Right lobe of liver (tissue), 6 donors: ENCODE measurements around the gene PEX5. TPM values are rescaled to one million over a fixed set of nuclear protein-coding genes. Genes with fewer than 3 reads are reported as not detected.

Experiments
- ATAC-seq, 4 donors: fragments of 200-7000 bp; cut with Tn5 transposase; one replicate each; pipeline ENCODE4 v1.9.1; 2020; ENCODE audit warnings: mild to moderate bottlenecking in 4 of 4, moderate library complexity in 4 of 4
- DNase-seq, 3 donors: peaks; one replicate each; pipeline ENCODE4 v3.0.0-alpha.2; 2020
- H3K27ac ChIP-seq, 3 donors: fragments of 200-600 bp; one replicate each; pipeline ENCODE4 v1.8.0; 2022
- H3K27me3 ChIP-seq, 2 donors: fragments of 200-600 bp; one replicate each; pipeline ENCODE4 v1.8.0; 2022
- H3K36me3 ChIP-seq, 4 donors: fragments of 200-600 bp; sonication (generic) in 1 of 4; one replicate each; pipeline versions ENCODE4 v1.5.1 to v1.8.0; 2017 to 2022; ENCODE audit warnings: control low read depth in 1 of 4
- H3K4me1 ChIP-seq, 4 donors: fragments of 200-600 bp; sonication (generic) in 1 of 4; one replicate each; pipeline versions ENCODE4 v1.5.1 to v1.8.0; 2017 to 2022; ENCODE audit warnings: control low read depth in 1 of 4
- H3K4me3 ChIP-seq, 3 donors: fragments of 200-600 bp; one replicate each; pipeline ENCODE4 v1.8.0; 2022
- H3K9me3 ChIP-seq, 4 donors: fragments of 200-600 bp; sonication (generic) in 1 of 4; one replicate each; pipeline versions ENCODE4 v1.5.1 to v1.8.0; 2017 to 2022; ENCODE audit warnings: control low read depth in 1 of 4
- POLR2A ChIP-seq: fragments of 450-650 bp; IDR thresholded peaks from one replicate; pipeline ENCODE4 v1.6.1; 2017; ENCODE audit warnings: antibody characterized with exemption, mild to moderate bottlenecking
- whole genome bisulfite sequencing: methylation state at CpG from one replicate; pipeline ENCODE4 v1.1.6; 2018; ENCODE audit warnings: low coverage, low lambda C conversion rate; ENCODE audit not compliant: insufficient coverage; ENCODE audit errors: missing lambda C conversion rate; 5-methylcytosine and 5-hydroxymethylcytosine counted together
- intact Hi-C, 2 donors: fragments of 100-400 bp; cut with DNase I; formaldehyde crosslinking; loops; one replicate each; pipeline versions ENCODE4 v1.11.2 to v1.14.1; 2022
- long read RNA-seq: library from polyadenylated mRNA; unstranded; transcript quantifications from one replicate; pipeline ENCODE4 v2.0.0, GENCODE V29; 2019
- total RNA-seq, 6 experiments: library from RNA; depleted of rRNA in 2 of 6; stranded (reverse); fragments of >200 nt in 2 of 6; fragmentation: NEBNext Ultra II Directional in 3 of 6; extraction: Animal tissue kit (Norgen Biotek cat#: 25700) in 3 of 6; gene quantifications; one replicate each; pipeline versions ENCODE4 v1.1.0 to v1.2.4, GENCODE V29; 2016 to 2023
- TF ChIP-seq, protein P1 (sequence below), 4 donors: fragments of 200-600 bp in 3 of 4; fragments of 450-650 bp in 1 of 4; IDR thresholded peaks; one replicate each; pipeline versions ENCODE4 v1.5.1 to v1.8.0; 2016 to 2022; ENCODE audit warnings: antibody characterized with exemption in 4 of 4, mild to moderate bottlenecking in 2 of 4
- donor health status: DM: no; HTN: yes; CAD: no.
- donor health status: DM: no; HTN: no; CAD: no.
- donor health status: DM: no; HTN: no; CAD: no.
- donor health status: DM: no; HTN: yes; CAD: no.
- donor health status: DM: no; HTN: yes; CAD: no.

Gene PEX5
- total RNA-seq: 10 to 100 TPM; 28.7 to 43.9 (median 36.2) TPM
- long read RNA-seq, partial matches to known transcripts: 0 of 1 reads
- long read RNA-seq, other reads (novel, unspliced or antisense): 1 of 1 reads

DNA sequence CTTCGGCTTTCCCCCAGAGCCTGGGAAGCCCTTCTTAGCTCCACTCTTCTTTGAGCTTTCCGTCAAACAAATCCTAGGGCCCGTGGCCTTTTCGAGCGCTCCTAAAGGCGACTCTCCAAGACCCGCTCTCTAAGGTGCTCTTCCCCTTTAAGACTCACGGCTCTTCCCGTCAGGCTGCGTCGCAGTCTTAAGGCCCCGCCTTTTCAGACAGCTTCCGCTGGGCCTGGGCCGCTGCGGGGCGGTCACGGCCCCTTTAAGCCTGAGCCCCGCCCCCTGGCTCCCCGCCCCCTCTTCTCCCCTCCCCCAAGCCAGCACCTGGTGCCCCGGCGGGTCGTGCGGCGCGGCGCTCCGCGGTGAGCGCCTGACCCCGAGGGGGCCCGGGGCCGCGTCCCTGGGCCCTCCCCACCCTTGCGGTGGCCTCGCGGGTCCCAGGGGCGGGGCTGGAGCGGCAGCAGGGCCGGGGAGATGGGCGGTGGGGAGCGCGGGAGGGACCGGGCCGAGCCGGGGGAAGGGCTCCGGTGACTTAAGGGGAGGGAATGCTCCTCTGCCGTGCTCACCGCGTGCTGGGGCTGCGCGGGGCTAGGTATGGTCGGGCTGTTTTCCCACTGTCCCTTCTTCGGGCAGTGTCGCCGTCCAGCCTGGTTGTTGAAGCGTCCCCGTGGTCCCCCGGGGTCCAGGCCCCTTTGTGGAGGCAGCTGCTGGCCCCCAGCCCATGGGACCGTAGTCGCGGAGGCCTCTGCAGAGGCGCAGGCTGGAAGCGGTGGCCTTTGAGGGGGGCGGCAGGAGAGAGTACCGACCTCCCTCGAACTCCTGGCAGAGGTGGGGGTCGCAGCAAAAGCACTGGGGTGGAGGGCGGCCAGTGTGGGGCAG lies at the start of gene PEX5:
TSS of gene PEX5 (plus strand) at position 289 of the 870 bp plus-strand sequence. CDS start 692 bp downstream, outside the sequence.
- WGBS: under 1% methylated on average over 28 of the region's 68 CpGs
- Histone ChIP-seq H3K4me3 (peak within 1 kb of the TSS; percentile 88 to 94 (median 91)), H3K9me3 (no peaks in the 10 kb centered on the region), H3K27me3 (no peaks in the 10 kb centered on the region), H3K27ac (peak within 1 kb of the TSS; percentile 63 to 93 (median 90)), H3K4me1 (peaks cover 0 to 19% (median 3%) of the 10 kb centered on the region in 4 donors), H3K36me3 (peaks cover 0 to 3% (median 0%) of the 10 kb centered on the region in 4 donors)
- TF ChIP-seq POLR2A: no peak
- TF ChIP-seq, protein P1, sequence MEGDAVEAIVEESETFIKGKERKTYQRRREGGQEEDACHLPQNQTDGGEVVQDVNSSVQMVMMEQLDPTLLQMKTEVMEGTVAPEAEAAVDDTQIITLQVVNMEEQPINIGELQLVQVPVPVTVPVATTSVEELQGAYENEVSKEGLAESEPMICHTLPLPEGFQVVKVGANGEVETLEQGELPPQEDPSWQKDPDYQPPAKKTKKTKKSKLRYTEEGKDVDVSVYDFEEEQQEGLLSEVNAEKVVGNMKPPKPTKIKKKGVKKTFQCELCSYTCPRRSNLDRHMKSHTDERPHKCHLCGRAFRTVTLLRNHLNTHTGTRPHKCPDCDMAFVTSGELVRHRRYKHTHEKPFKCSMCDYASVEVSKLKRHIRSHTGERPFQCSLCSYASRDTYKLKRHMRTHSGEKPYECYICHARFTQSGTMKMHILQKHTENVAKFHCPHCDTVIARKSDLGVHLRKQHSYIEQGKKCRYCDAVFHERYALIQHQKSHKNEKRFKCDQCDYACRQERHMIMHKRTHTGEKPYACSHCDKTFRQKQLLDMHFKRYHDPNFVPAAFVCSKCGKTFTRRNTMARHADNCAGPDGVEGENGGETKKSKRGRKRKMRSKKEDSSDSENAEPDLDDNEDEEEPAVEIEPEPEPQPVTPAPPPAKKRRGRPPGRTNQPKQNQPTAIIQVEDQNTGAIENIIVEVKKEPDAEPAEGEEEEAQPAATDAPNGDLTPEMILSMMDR (IDR thresholded peaks at IDR 0.05): no peak
- DNase-seq: peak; percentile 91 to 94 (median 92)
- intact Hi-C loops: no loop called here
- peak; percentile 91 to 96 (median 94) for ATAC-seq

DNA sequence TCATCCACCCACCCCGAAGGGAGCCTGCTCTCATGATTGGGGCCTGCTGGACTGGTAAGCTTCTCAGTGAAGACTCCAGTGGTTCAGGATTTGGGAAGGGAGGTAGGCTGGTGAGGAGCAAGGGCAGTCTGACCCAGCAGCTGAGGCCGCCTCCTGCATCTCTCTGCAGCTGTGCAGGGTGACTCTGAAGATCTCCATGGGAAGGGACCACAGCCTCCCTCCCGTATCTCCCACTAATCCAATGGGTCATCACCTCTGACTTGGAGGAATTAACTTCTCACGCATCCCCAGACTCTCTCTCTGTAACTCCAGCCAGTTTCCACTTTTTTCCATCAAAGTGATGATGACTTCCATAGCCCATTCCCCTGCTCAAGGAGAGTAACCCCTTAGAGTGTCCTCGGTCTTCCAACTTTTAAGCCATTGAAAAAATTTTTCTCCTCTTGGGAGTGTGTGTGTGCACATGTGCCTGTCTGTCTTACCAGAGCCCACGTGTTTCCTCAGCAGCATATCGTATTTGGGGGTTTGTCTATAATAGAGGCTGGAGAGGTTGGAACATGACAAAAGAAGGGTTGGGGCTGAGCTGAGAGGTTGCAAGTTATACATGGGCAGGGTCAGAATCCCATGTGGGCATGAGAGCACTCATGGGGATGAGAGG lies 48.0 kb upstream of the PEX5 start:
- Histone ChIP-seq H3K4me1 (peaks cover 0 to 32% (median 1%) of the 10 kb centered on the region in 4 donors), H3K4me3 (no peak overlapping the region), H3K9me3 (no peaks in the 10 kb centered on the region), H3K36me3 (peaks cover 0 to 32% (median 9%) of the 10 kb centered on the region in 4 donors), H3K27ac (no peak overlapping the region), H3K27me3 (no peaks in the 10 kb centered on the region)
- DNase-seq (no peak), ATAC-seq (no peak)
- WGBS: 84% methylated on average over 4 of the region's 7 CpGs
- intact Hi-C loops: no loop called here
- no peak for TF ChIP-seq POLR2A
- TF ChIP-seq, protein P1 (IDR thresholded peaks at IDR 0.05): no peak

DNA sequence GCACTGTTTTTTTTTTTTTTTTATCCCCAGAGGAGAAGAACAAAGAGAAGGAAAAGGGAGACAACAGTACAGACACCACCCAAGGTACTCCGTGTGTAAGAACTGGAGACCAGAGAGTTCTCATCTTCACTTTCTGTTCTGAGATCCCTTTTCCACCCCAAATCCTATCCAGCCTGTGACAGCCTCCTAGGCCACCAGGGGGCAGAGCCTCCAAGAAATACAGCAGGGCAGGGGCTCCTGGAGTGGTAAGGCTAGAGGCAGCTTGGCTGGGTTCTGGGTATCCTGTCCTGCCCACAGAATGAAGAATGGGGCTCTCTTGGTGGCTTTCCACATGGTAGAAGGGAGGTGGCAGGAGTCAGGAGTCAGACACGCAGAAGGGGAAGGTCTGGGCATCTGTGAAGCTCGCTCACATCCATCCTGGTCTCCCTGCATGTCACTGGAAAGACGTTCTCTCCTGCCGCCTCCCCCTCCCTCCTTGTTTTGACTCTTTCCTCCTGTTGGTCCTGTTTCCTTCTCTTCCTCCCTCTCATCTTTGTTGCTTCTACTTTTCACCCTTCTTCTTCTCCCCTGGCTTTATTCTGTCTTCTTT lies 47.3 kb upstream of the PEX5 start:
- WGBS: 40% methylated on average over 1 of the region's 5 CpGs
- TF ChIP-seq, protein P1 (IDR thresholded peaks at IDR 0.05): peak; percentile 60 to 73 (median 70)
- no peak for TF ChIP-seq POLR2A
- H3K4me3 ChIP-seq: no peak overlapping the region
- no peaks in the 10 kb centered on the region for H3K27me3 ChIP-seq
- H3K27ac ChIP-seq: no peak overlapping the region
- ATAC-seq: peak; percentile 69 to 75 (median 72)
- DNase-seq: peak in 1 of 3 donors; percentile 5
- no peaks in the 10 kb centered on the region for H3K9me3 ChIP-seq
- H3K4me1 ChIP-seq: peaks cover 0 to 39% (median 2%) of the 10 kb centered on the region in 4 donors
- H3K36me3 ChIP-seq: peaks cover 0 to 29% (median 9%) of the 10 kb centered on the region in 4 donors
- intact Hi-C loops: no loop called here

DNA sequence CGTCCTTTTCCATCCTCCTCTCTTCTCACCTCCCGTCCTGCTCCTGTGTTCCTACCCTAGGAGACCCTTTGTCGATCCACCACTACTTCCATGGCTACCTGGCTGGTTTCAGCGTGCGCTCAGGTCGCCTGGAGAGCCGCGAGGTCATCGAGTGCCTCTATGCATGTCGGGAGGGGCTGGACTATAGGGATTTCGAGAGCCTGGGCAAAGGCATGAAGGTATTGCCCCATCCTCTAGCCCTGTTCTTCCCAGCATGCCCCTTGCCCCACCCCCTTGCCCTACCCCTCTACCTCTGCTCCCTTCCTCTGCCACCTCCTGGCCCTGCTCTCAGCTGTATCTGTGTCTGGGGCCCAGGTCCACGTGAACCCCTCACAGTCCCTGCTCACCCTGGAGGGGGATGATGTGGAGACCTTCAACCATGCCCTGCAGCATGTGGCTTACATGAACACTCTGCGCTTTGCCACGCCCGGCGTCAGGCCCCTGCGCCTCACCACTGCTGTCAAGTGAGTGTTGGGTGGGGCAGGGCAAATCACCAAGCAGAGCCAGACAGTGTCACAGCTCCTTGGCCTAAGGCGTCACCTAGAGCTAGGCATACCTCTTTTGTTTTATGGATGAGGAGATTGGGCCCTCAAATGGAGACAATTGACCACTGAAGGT lies 46.5 kb upstream of the PEX5 start:
- peak overlapping the region in 1 of 3 donors; percentile 10 for H3K4me3 ChIP-seq
- WGBS: 66% methylated on average over 10 of the region's 18 CpGs

More for the DNA sequence above, 46.5 kb upstream of the PEX5 start:
- Histone ChIP-seq H3K27ac (peak overlapping the region in 1 of 3 donors; percentile 47), H3K36me3 (peaks cover 0 to 25% (median 8%) of the 10 kb centered on the region in 4 donors), H3K4me1 (peaks cover 0 to 39% (median 2%) of the 10 kb centered on the region in 4 donors), H3K9me3 (no peaks in the 10 kb centered on the region), H3K27me3 (no peaks in the 10 kb centered on the region)
- intact Hi-C loops: no loop called here
- DNase-seq (peak; percentile 31 to 78 (median 69)), ATAC-seq (peak; percentile 54 to 85 (median 68))
- TF ChIP-seq, protein P1 (IDR thresholded peaks at IDR 0.05): no peak
- no peak for TF ChIP-seq POLR2A
